Activated CD4-positive, CD25-positive, alpha-beta regulatory T cell (primary cell): ENCODE data around the gene GRM8.

ENCODE experiments used
- DNase-seq, 4 experiments: peaks; one replicate each; lab custom pipeline; 2025; lab: John Stamatoyannopoulos, UW

GRM8 gene

DNA sequence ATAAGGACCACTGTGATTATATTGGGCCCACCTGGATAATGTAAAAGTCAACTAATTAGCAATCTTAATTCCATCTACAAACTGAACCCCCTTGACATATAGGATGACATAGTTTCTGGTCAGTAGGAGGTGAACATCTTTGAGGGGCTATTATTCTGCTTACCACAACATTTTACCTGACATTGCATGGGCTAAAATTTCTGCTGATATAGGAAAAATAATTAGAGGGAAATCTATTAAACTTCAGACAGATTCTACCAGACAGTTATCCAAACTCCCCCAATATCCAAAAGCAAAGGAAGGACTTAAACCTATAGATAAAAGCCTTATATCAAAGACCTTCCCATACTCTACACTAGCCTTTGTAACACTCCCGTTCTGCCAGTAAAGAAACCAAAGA, 443.6 kb downstream of the GRM8 start:
- no peak for DNase-seq

- no peak for DNase-seq
Measured at GRCh38 chr7:126806614-126807013, 446.1 kb downstream of the GRM8 start.

- DNase-seq: no peak
Measured at GRCh38 chr7:126805351-126805750, 447.4 kb downstream of the GRM8 start.

- no peak for DNase-seq
Measured at GRCh38 chr7:126804604-126805003, 448.1 kb downstream of the GRM8 start.

GRCh38 chr7:126803990-126804389, 448.8 kb downstream of the GRM8 start:
- DNase-seq: no peak

DNA sequence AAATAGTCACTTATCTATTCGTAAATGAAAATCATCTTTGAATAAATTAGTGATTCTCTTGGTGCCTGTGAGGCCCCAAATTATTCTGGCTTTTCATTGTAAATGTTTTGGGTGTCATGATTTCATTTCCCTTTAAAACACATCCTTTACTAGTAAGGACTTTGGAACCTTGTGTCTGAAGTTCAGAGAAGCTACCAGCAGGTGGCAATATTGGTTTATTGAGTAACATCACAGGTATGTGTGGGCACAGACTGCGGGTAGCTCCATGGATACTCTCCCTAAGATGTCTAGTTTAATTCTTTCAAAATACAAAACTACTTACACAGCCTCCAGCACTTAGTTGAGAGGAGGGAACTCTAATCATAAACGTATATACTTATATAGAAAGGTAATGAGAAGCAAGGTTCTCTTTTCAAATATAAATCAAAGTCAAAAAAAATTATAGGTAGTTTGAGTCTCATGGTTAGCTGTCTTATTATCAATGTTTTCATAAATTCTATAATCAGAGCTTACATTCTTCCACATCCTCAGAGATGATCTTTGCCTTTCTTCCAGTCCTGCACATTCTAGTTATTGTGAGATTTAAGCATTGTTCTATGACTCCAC, 449.6 kb downstream of the GRM8 start:
- DNase-seq: no peak

- DNase-seq: no peak
Measured at GRCh38 chr7:126801733-126802132, 451.0 kb downstream of the GRM8 start.

DNA sequence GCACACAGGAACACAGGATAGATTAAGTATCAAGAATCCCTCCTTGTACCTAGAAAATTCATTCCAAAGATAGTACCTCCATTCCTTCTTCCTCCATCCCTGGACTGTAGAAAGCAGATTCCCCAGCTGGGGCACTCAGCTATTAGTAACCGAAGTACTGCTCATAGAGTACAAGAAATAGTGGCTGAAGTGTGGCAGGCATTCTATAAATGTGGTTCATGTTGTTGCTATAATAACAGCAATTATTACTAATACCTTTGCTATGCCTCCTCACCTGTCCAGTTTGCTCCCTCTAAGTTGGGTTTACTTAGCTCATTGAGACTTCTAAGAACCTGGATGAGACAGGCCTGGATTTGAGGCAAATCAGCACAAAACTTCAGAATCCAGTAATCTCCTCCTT, 453.2 kb downstream of the GRM8 start:
- DNase-seq: no peak

DNA sequence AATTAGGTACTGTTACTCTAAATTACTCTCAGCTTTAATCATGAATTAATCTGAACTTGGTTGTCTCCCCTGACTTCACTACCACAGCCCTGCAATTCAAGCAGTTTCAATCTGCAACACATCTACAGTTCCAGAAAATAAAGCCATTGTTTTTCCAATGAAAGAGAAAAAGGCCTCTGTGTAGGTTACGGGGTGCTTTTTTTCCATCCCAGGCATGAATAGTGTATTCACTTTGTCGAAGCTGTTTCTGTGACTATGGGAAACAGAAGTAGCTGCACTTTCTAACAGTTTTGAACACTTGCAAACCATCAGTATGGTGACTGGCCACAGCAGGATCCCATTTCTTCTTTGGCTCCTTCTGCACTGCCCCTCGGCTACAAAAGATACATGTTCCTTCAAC, 460.2 kb downstream of the GRM8 start:
- no peak for DNase-seq

DNA sequence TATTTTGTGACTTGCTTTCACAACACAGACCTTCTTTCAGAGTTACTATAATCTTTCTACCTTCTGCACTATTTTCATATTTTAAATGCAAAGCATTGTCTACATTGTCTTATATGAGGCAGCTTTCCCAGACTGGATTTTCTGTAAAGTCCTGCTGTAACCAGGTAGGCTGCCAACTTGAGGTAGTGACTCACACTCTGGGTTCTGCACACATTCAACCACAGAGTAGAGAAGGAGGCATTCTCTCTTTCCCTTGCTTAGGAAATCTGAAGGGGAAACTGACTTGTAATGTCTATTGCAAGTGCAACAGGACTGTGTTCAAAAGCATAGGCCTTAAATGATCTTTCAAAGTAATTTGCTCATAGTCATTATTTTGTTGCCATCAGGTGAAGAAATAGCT, 461.4 kb downstream of the GRM8 start:
- DNase-seq: no peak

GRCh38 chr7:126790763-126791162, 462.0 kb downstream of the GRM8 start:
- DNase-seq: no peak

GRCh38 chr7:126783613-126784012, 469.1 kb downstream of the GRM8 start:
- DNase-seq: no peak

DNA sequence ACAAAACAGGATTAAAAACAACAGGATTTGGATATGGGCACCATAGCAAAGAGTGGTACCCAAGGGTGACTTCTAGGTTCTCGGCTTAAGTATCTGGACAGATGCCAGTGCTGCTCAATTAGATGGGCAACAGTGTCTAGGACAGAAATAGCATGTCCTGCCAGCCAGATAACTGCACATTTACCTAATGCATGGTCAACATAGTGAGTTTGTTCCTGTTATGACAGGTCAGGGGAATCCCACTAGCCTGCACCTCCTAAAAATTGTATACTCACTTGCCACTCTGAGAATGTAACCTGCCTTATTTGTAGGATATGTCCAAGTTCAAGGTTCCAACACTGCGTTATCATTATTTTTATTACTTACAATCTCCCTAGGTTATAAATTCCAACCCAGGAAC, 471.7 kb downstream of the GRM8 start:
- DNase-seq: no peak

- no peak for DNase-seq
Measured at GRCh38 chr7:126778101-126778500, 474.6 kb downstream of the GRM8 start.

GRCh38 chr7:126776498-126776897, 476.2 kb downstream of the GRM8 start:
- DNase-seq: no peak

DNA sequence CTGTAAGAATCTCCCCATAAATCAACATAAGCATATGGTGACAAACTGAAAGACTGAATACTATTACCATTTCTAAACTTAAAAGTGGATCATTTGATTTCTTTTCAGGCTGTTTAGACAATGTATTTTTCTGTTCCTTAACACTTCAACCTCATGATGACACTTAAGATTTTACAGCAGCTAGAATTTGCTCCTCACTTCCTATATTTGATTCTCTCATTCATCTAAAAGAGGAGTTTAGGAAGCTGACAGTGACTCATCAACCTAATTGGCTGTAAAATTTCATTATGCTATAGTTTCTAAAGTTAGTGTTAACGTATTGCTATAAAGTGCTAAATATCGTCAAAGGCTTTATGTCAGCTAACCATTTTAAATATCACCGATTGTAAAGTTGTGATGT, 478.7 kb downstream of the GRM8 start:
- DNase-seq: no peak

DNA sequence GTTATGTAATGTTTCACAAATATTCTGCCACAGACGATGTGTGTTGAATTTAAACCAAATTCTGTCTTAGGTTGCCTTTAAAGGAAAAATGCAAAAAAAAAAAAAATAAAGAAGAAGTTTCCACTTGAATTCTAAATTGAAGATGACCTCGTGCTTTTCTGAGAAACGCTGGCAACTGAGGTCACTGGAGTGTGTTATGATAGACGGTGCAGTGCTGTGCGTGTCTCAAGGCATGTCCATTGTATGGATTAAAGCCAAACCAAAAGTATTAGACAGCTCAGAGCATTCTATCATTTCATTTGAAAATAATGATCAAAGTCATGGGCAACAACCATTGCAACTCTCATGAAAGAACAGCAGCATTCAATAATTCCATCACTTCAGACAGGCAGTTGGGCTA, 483.9 kb downstream of the GRM8 start:
- DNase-seq: no peak

- no peak for DNase-seq
Measured at GRCh38 chr7:126760914-126761577, 491.7 kb downstream of the GRM8 start.

DNA sequence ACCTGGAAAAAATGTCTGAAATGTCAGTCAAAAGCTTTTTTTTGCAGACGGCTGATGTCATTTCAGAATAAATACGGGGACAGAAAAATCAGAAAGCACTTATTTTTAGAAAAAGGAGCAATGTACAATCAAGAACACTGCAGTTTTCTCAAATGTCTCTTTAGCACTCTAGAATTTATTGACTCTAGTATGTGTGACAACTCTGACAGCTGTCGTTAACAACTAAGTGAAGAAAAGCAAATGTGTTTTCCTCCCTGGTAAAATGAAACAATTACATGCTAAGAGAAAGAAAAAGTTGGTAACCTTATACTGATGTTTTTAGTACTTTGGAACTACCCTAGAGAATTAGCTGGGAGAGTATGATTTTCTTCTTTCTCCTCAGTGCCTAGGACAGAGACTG, 497.4 kb downstream of the GRM8 start:
- no peak for DNase-seq

GRCh38 chr7:126750207-126750911, 502.4 kb downstream of the GRM8 start:
- DNase-seq: no peak

- DNase-seq: no peak
Measured at GRCh38 chr7:126728967-126729366, 523.8 kb downstream of the GRM8 start.

- DNase-seq: no peak
Measured at GRCh38 chr7:126727930-126728391, 524.8 kb downstream of the GRM8 start.

- DNase-seq: no peak
Measured at GRCh38 chr7:126723966-126724544, 528.7 kb downstream of the GRM8 start.
